ENCODE results near the gene ESRRA.

Gene ESRRA

GRCh38 chr11:64333556-64333955 is 28.2 kb downstream of the ESRRA start:
- ChIA-PET CTCF (interaction anchor here (0.9 kb wide), 1 partner anchor 16 kb away, joined by 3 read pairs; the partner anchor contains the start of genes PRDX5 and TRMT112), POLR2A (interaction anchor here (5.6 kb wide), 1 partner anchor 15 kb away, joined by 60 read pairs; the partner anchor contains the start of genes PRDX5 and TRMT112)
- DNase-seq (ENCODE audit: extremely low spot score) = no peak
- no peak for TF ChIP-seq ELF4 (IDR thresholded peaks at IDR 0.05)
- TF ChIP-seq FOXK2 (IDR thresholded peaks at IDR 0.05) = no peak
- TF ChIP-seq ZNF384 (IDR thresholded peaks at IDR 0.05) = no peak
- no peak for TF ChIP-seq SUZ12 (IDR thresholded peaks at IDR 0.05)
- TF ChIP-seq PKNOX1 (IDR thresholded peaks at IDR 0.05) = no peak
- no peak for TF ChIP-seq ARNT (IDR thresholded peaks at IDR 0.05)
- no peak for TF ChIP-seq HDGF (IDR thresholded peaks at IDR 0.05; ENCODE audit: borderline replicate concordance)
- TF ChIP-seq FOXA1 (IDR thresholded peaks at IDR 0.05) = no peak
- TF ChIP-seq TARDBP (IDR thresholded peaks at IDR 0.05) = no peak
- no peak for TF ChIP-seq FOXM1 (IDR thresholded peaks at IDR 0.05; ENCODE audit: borderline replicate concordance)
- TF ChIP-seq LEF1 (IDR thresholded peaks at IDR 0.05; ENCODE audit: borderline replicate concordance) = no peak
- no peak for TF ChIP-seq BHLHE40 (IDR thresholded peaks at IDR 0.05; ENCODE audit: borderline replicate concordance)
- TF ChIP-seq CTBP1 (IDR thresholded peaks at IDR 0.05; ENCODE audit: borderline replicate concordance) = no peak
- no peak for TF ChIP-seq SP1 (IDR thresholded peaks at IDR 0.05)
- TF ChIP-seq NFRKB (IDR thresholded peaks at IDR 0.05) = no peak

GRCh38 chr11:64334764-64335735 is 29.7 kb downstream of the ESRRA start:
- no peak for DNase-seq (ENCODE audit: extremely low spot score)
- TF ChIP-seq HDGF (IDR thresholded peaks at IDR 0.05; ENCODE audit: borderline replicate concordance) (no peak), PKNOX1 (IDR thresholded peaks at IDR 0.05) (peak; percentile 62)
- POLR2A ChIA-PET = interaction anchor here (1.9 kb wide), 1 partner anchor 17 kb away, joined by 10 read pairs; the partner anchor contains the start of genes PRDX5 and TRMT112
- CTCF ChIA-PET = interaction anchor here (1.0 kb wide), 1 partner anchor 20 kb away, joined by 3 read pairs; no protein-coding TSS in a partner anchor

DNA sequence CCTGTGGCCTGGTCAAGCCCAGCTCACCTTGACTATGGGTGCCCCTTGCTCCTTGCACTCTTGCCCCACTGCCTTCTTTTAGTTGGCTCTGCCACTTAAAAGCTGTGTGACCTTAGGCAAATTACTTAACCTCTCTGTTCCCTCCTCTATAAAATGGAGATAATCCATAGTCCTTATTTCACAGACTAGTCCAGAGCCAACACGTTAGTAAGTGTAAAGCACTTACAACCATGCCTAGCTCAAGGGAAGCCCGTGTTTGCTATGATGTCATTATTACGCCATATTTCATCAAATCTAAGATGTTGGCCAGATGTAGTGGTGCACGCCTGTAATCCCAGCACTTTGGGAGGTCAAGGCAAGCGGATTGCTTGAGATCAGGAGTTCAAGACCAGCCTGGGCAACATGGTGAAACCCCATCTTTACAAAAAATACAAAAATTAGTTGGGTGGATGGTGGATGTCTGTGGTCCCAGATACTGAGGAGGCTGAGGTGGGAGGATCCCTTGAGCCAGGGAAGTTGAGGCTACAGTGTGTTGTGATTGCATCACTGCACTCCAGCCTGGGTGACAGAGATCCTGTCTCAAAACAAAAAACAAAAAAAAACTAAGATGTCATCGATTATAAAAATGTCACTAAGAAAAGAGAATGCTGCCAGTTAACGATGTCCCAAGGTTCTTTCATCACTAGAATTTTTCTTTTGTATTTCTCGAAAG is 32.4 kb downstream of the ESRRA start:
- no peak for DNase-seq (ENCODE audit: extremely low spot score)
- TF ChIP-seq HDGF (IDR thresholded peaks at IDR 0.05; ENCODE audit: borderline replicate concordance) = no peak
- TF ChIP-seq ZNF384 (IDR thresholded peaks at IDR 0.05) = no peak
- TF ChIP-seq SUZ12 (IDR thresholded peaks at IDR 0.05) = no peak
- TF ChIP-seq LEF1 (IDR thresholded peaks at IDR 0.05; ENCODE audit: borderline replicate concordance) = no peak
- no peak for TF ChIP-seq FOXM1 (IDR thresholded peaks at IDR 0.05; ENCODE audit: borderline replicate concordance)
- CTCF ChIA-PET = interaction anchor here (0.6 to 1.1 kb wide), 3 partner anchors 33 to 476 kb away, joined by 3 to 4 read pairs (median 3); no protein-coding TSS in a partner anchor
- POLR2A ChIA-PET = interaction anchor here (1.2 to 1.5 kb wide), 3 partner anchors 20 to 67 kb away, joined by 3 to 5 read pairs (median 3); partner anchors contain the start of genes PRDX5 and TRMT112

- POLR2A ChIA-PET = interaction anchor here (1.2 to 1.4 kb wide), 3 partner anchors 21 to 68 kb away, joined by 3 to 4 read pairs (median 3); partner anchors contain the start of gene PRDX5
- CTCF ChIA-PET = interaction anchor here (1.0 to 1.1 kb wide), 2 partner anchors 34 to 38 kb away, joined by 3 to 4 read pairs; no protein-coding TSS in a partner anchor
- no peak for DNase-seq (ENCODE audit: extremely low spot score)
- no peak for TF ChIP-seq FOXM1 (IDR thresholded peaks at IDR 0.05; ENCODE audit: borderline replicate concordance)
- TF ChIP-seq ELF4 (IDR thresholded peaks at IDR 0.05) = no peak
- no peak for TF ChIP-seq NFRKB (IDR thresholded peaks at IDR 0.05)
- TF ChIP-seq L3MBTL2 (conservative IDR thresholded peaks at IDR 0.05) = no peak
- no peak for TF ChIP-seq ARNT (IDR thresholded peaks at IDR 0.05)
- no peak for TF ChIP-seq LEF1 (IDR thresholded peaks at IDR 0.05; ENCODE audit: borderline replicate concordance)
- no peak for TF ChIP-seq SP1 (IDR thresholded peaks at IDR 0.05)
- TF ChIP-seq TARDBP (IDR thresholded peaks at IDR 0.05) = no peak
- no peak for TF ChIP-seq CTBP1 (IDR thresholded peaks at IDR 0.05; ENCODE audit: borderline replicate concordance)
- TF ChIP-seq FOXK2 (IDR thresholded peaks at IDR 0.05) = no peak
- no peak for TF ChIP-seq HDGF (IDR thresholded peaks at IDR 0.05; ENCODE audit: borderline replicate concordance)
- TF ChIP-seq FOXA1 (IDR thresholded peaks at IDR 0.05) = no peak
- no peak for TF ChIP-seq BHLHE40 (IDR thresholded peaks at IDR 0.05; ENCODE audit: borderline replicate concordance)
- TF ChIP-seq ZNF384 (IDR thresholded peaks at IDR 0.05) = no peak
Observed at GRCh38 chr11:64338716-64339115, 33.4 kb downstream of the ESRRA start.

GRCh38 chr11:64339286-64339685 is 34.0 kb downstream of the ESRRA start:
- no peak for DNase-seq (ENCODE audit: extremely low spot score)
- no peak for TF ChIP-seq LEF1 (IDR thresholded peaks at IDR 0.05; ENCODE audit: borderline replicate concordance)
- no peak for TF ChIP-seq ZNF384 (IDR thresholded peaks at IDR 0.05)
- TF ChIP-seq SUZ12 (IDR thresholded peaks at IDR 0.05) = no peak
- ChIA-PET POLR2A (interaction anchor here (1.4 kb wide), 2 partner anchors 22 to 35 kb away, joined by 3 to 4 read pairs; partner anchors contain the start of gene PRDX5), CTCF (no interaction called here)

Data from HEK293T (cell line).